ENCODE data around the gene IMPDH1. TPM values are rescaled to one million over a fixed set of nuclear protein-coding genes. Genes with fewer than 3 reads are reported as not detected.
A peak's percentile ranks its signal among the peaks of the same experiment; 100 is the strongest.

The IMPDH1 gene
- total RNA-seq, 1 donor from 2014 or later = 52.3 TPM

GRCh38 chr7:128450913-128451312, 41.1 kb upstream of the IMPDH1 start:
- intact Hi-C loops (cut with DNase I) = loop anchor here (10.0 kb wide), 1 partner anchor 46 kb away; the partner anchor contains the start of gene IMPDH1
- Histone ChIP-seq H3K9me3 (no peaks in the 10 kb centered on the region), H3K36me3 (no peaks in the 10 kb centered on the region), H3K4me3 (no peak overlapping the region), H3K27me3 (no peaks in the 10 kb centered on the region), H3K4me1 (peaks cover 16% of the 10 kb centered on the region), H3K27ac (no peak overlapping the region)
- no peak for TF ChIP-seq POLR2A (IDR thresholded peaks at IDR 0.05)
- no peak for TF ChIP-seq POLR2AphosphoS5 (IDR thresholded peaks at IDR 0.05; ENCODE audit: insufficient read depth in 1 of 2, low read depth in 1 of 2)
- TF ChIP-seq, protein P1, sequence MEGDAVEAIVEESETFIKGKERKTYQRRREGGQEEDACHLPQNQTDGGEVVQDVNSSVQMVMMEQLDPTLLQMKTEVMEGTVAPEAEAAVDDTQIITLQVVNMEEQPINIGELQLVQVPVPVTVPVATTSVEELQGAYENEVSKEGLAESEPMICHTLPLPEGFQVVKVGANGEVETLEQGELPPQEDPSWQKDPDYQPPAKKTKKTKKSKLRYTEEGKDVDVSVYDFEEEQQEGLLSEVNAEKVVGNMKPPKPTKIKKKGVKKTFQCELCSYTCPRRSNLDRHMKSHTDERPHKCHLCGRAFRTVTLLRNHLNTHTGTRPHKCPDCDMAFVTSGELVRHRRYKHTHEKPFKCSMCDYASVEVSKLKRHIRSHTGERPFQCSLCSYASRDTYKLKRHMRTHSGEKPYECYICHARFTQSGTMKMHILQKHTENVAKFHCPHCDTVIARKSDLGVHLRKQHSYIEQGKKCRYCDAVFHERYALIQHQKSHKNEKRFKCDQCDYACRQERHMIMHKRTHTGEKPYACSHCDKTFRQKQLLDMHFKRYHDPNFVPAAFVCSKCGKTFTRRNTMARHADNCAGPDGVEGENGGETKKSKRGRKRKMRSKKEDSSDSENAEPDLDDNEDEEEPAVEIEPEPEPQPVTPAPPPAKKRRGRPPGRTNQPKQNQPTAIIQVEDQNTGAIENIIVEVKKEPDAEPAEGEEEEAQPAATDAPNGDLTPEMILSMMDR (IDR thresholded peaks at IDR 0.05) = no peak
- no peak for DNase-seq (ENCODE audit: extremely low spot score in 2 of 2)

- intact Hi-C loops (cut with DNase I) = loop anchor here (10.0 kb wide), 1 partner anchor 46 kb away; the partner anchor contains the start of gene IMPDH1
- H3K4me1 ChIP-seq = peaks cover 16% of the 10 kb centered on the region
- no peaks in the 10 kb centered on the region for H3K36me3 ChIP-seq
- H3K9me3 ChIP-seq = no peaks in the 10 kb centered on the region
- TF ChIP-seq POLR2AphosphoS5 (IDR thresholded peaks at IDR 0.05; ENCODE audit: insufficient read depth in 1 of 2, low read depth in 1 of 2) = no peak
- no peak for TF ChIP-seq POLR2A (IDR thresholded peaks at IDR 0.05)
- TF ChIP-seq, protein P1 (IDR thresholded peaks at IDR 0.05) = no peak
- no peak for DNase-seq (ENCODE audit: extremely low spot score in 2 of 2)
- H3K4me3 ChIP-seq = no peak overlapping the region
- no peaks in the 10 kb centered on the region for H3K27me3 ChIP-seq
- H3K27ac ChIP-seq = no peak overlapping the region
These were observed 40.6 kb upstream of the IMPDH1 start for GRCh38 chr7:128450409-128450808.

DNA sequence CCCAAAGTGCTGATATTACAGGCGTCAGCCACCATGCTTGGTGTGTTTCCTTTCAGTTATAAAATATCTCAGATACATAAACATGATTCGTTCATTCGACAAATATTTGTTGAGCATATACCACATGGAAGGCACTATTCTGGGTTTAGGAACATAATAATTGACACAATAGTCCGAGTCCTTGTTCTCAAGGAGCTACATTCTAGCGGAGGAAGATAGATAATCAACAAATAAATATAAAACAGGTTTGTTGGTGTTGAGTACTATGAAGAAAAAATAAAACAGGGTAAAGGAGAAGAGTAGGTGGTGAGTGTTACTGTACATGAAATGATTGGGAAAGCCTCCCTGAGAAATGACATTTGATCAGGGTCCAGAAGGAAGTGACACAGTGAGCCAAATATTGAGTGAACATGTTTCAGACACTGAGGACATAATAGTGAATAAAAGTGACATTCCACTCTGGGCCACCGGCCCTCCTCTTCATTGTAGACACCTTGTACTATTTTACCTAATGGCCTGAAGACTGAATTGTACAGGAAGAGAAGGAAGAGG, 39.0 kb upstream of the IMPDH1 start:
- TF ChIP-seq POLR2A (IDR thresholded peaks at IDR 0.05) (no peak), POLR2AphosphoS5 (IDR thresholded peaks at IDR 0.05; ENCODE audit: insufficient read depth in 1 of 2, low read depth in 1 of 2) (no peak)
- TF ChIP-seq, protein P1 (IDR thresholded peaks at IDR 0.05) = no peak
- peak in 1 of 2 donors; percentile 27 for DNase-seq (ENCODE audit: extremely low spot score in 2 of 2)

GRCh38 chr7:128447941-128448564, 38.3 kb upstream of the IMPDH1 start:
- Histone ChIP-seq H3K36me3 (no peaks in the 10 kb centered on the region), H3K4me1 (no peaks in the 10 kb centered on the region), H3K9me3 (no peaks in the 10 kb centered on the region), H3K27me3 (no peaks in the 10 kb centered on the region), H3K4me3 (no peak overlapping the region), H3K27ac (no peak overlapping the region)
- DNase-seq (ENCODE audit: extremely low spot score in 2 of 2) = peak in 1 of 2 donors; percentile 47
- intact Hi-C loops (cut with DNase I) = no loop called here
- TF ChIP-seq POLR2A (IDR thresholded peaks at IDR 0.05) = no peak
- TF ChIP-seq, protein P1 (IDR thresholded peaks at IDR 0.05) = no peak
- no peak for TF ChIP-seq POLR2AphosphoS5 (IDR thresholded peaks at IDR 0.05; ENCODE audit: insufficient read depth in 1 of 2, low read depth in 1 of 2)

More for the DNA sequence above, 39.0 kb upstream of the IMPDH1 start:
- Histone ChIP-seq H3K27ac (no peak overlapping the region), H3K4me3 (no peak overlapping the region), H3K4me1 (peaks cover 2% of the 10 kb centered on the region), H3K36me3 (no peaks in the 10 kb centered on the region), H3K9me3 (no peaks in the 10 kb centered on the region), H3K27me3 (no peaks in the 10 kb centered on the region)
- intact Hi-C loops (cut with DNase I) = no loop called here

GRCh38 chr7:128446306-128446705, 36.5 kb upstream of the IMPDH1 start:
- DNase-seq (ENCODE audit: extremely low spot score in 2 of 2) = no peak
- no peaks in the 10 kb centered on the region for H3K27me3 ChIP-seq
- no peaks in the 10 kb centered on the region for H3K4me1 ChIP-seq
- TF ChIP-seq POLR2A (IDR thresholded peaks at IDR 0.05) = no peak
- TF ChIP-seq POLR2AphosphoS5 (IDR thresholded peaks at IDR 0.05; ENCODE audit: insufficient read depth in 1 of 2, low read depth in 1 of 2) = no peak
- TF ChIP-seq, protein P1 (IDR thresholded peaks at IDR 0.05) = no peak
- H3K9me3 ChIP-seq = no peaks in the 10 kb centered on the region
- H3K36me3 ChIP-seq = no peaks in the 10 kb centered on the region
- no peak overlapping the region for H3K4me3 ChIP-seq
- no peak overlapping the region for H3K27ac ChIP-seq
- intact Hi-C loops (cut with DNase I) = no loop called here

Data from vagina (tissue), 2 donors.